ENCODE measurements around the gene AGPS. TPM values are rescaled to one million over a fixed set of nuclear protein-coding genes. Genes with fewer than 3 reads are reported as not detected.
A peak's percentile ranks its signal among the peaks of the same experiment; 100 is the strongest.
"Not testable (repeated sequence)": the region's sequence is repeated elsewhere in the genome, so short reads cannot be mapped to it uniquely, and the experiment has no call there.

AGPS gene
- total and polyA plus RNA-seq, 4 donors: 5.3 to 35.8 (median 16.0) TPM

DNA sequence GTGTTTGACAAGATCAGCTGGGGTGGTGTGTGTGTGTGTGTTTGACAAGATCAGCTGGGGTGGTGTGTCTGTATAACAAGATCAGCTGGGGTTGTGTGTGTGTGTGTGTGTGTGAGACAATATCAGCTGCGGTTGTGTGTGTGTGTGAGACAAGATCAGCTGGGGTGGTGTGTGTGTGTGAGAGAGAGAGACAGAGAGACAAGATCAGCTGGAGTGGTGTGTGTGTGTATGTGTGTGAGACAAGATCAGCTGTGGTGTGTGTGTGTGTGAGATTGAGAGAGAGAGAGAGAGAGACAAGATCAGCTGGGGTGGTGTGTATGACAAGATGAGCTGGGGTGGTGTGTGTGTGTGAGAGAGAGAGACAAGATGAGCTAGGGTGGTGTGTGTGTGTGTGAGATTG lies 41.5 kb upstream of the AGPS start:
- H3K4me1 ChIP-seq (ENCODE audit: control insufficient read depth in 1 of 2, insufficient read depth in 2 of 2, low read length in 2 of 2); H3K9me3 ChIP-seq (ENCODE audit: control insufficient read depth, low read length); H3K27me3 ChIP-seq (ENCODE audit: control insufficient read depth in 1 of 2, insufficient read depth in 2 of 2, low read length in 1 of 2); intact Hi-C loops (cut with DNase I); H3K36me3 ChIP-seq (ENCODE audit: control insufficient read depth in 1 of 2, insufficient read depth in 2 of 2, low read length in 1 of 2); H3K4me3 ChIP-seq (ENCODE audit: low read length in 2 of 2); H3K27ac ChIP-seq (ENCODE audit: low read depth in 1 of 2, low read length in 2 of 2); DNase-seq; ATAC-seq (ENCODE audit: low FRiP score): not testable (repeated sequence)
- 80 to 96% methylated on average over 1 of the region's 1 CpG for WGBS, 2 donors

DNA sequence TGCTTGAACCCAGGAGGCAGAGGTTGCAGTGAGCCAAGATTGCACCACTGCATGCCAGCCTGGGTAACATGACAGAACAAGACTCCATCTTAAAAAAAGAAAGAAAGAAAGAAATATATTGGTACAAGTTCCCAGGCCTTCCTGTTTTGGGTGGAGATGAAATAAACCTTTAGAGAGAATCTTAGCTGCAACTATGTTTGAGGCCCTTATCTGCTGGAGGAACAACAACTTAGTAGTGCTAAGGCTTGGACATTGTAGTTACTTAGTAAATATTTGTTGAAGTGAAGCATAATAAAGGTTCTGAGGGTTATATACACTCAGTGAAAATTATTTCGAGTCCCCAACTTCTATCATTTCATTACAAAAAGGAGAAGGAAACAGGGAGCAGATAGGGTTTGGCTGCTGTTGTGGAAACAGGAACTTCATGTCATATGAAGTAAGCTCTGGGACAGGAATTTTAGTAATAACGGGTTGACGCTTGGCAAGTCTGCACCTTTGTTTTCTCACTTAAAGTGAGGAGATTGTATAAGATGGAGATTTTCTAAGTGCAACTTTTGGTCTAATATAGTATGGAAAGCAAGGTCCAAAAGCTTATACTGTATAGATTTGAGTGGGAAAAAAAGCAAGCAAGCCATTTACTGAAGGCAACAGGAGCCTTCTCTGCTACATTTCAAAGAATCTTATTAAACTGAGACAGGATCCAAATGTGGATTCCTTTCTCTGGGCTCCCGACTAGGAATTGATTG lies 40.0 kb upstream of the AGPS start:
- Histone ChIP-seq H3K4me1 (ENCODE audit: control insufficient read depth in 1 of 2, insufficient read depth in 2 of 2, low read length in 2 of 2) (peaks cover 0 to 4% of the 10 kb centered on the region in 2 donors), H3K9me3 (ENCODE audit: control insufficient read depth, low read length) (peaks cover 1% of the 10 kb centered on the region), H3K27me3 (ENCODE audit: control insufficient read depth in 1 of 2, insufficient read depth in 2 of 2, low read length in 1 of 2) (no peaks in the 10 kb centered on the region), H3K36me3 (ENCODE audit: control insufficient read depth in 1 of 2, insufficient read depth in 2 of 2, low read length in 1 of 2) (no peaks in the 10 kb centered on the region), H3K27ac (ENCODE audit: low read depth in 1 of 2, low read length in 2 of 2) (peak overlapping the region in 1 of 2 donors; percentile 39), H3K4me3 (ENCODE audit: low read length in 2 of 2) (no peak overlapping the region)
- peak; percentile 63 for ATAC-seq (ENCODE audit: low FRiP score)
- intact Hi-C loops (cut with DNase I): no loop called here
- WGBS, 2 donors: 1 to 4% methylated on average over 4 of the region's 4 CpGs
- no peak for DNase-seq

GRCh38 chr2:177353187-177353478 lies 39.4 kb upstream of the AGPS start:
- Histone ChIP-seq H3K27me3 (ENCODE audit: control insufficient read depth in 1 of 2, insufficient read depth in 2 of 2, low read length in 1 of 2) (no peaks in the 10 kb centered on the region), H3K36me3 (ENCODE audit: control insufficient read depth in 1 of 2, insufficient read depth in 2 of 2, low read length in 1 of 2) (no peaks in the 10 kb centered on the region), H3K4me1 (ENCODE audit: control insufficient read depth in 1 of 2, insufficient read depth in 2 of 2, low read length in 2 of 2) (peaks cover 0 to 4% of the 10 kb centered on the region in 2 donors), H3K27ac (ENCODE audit: low read depth in 1 of 2, low read length in 2 of 2) (no peak overlapping the region), H3K9me3 (ENCODE audit: control insufficient read depth, low read length) (peaks cover 1% of the 10 kb centered on the region), H3K4me3 (ENCODE audit: low read length in 2 of 2) (no peak overlapping the region)
- ATAC-seq (ENCODE audit: low FRiP score) (peak; percentile 36), DNase-seq (no peak)
- intact Hi-C loops (cut with DNase I): no loop called here
- 8 to 9% methylated on average over 2 of the region's 2 CpGs for WGBS, 2 donors

DNA sequence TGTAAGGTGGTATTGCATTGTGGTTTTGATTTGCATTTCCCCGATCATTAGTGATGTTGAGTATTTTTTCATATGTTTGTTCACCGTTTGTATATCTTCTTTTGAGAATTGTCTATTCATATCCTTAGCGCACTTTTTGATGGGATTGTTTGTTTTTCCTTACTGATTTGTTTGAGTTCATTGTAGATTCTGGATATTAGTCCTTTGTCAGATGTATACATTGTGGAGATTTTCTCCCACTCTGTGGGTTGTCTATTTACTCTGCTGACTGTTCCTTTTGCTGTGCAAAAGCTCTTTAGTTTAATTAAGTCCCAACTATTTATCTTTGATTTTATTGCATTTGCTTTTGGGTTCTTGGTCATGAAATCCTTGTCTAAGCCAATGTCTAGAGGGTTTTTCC lies 38.0 kb upstream of the AGPS start:
- ATAC-seq (ENCODE audit: low FRiP score); H3K4me3 ChIP-seq (ENCODE audit: low read length in 2 of 2); H3K9me3 ChIP-seq (ENCODE audit: control insufficient read depth, low read length); H3K4me1 ChIP-seq (ENCODE audit: control insufficient read depth in 1 of 2, insufficient read depth in 2 of 2, low read length in 2 of 2); intact Hi-C loops (cut with DNase I); DNase-seq; H3K36me3 ChIP-seq (ENCODE audit: control insufficient read depth in 1 of 2, insufficient read depth in 2 of 2, low read length in 1 of 2); H3K27me3 ChIP-seq (ENCODE audit: control insufficient read depth in 1 of 2, insufficient read depth in 2 of 2, low read length in 1 of 2); H3K27ac ChIP-seq (ENCODE audit: low read depth in 1 of 2, low read length in 2 of 2): not testable (repeated sequence)
- WGBS, 2 donors: 96 to 99% methylated on average over 3 of the region's 3 CpGs

DNA sequence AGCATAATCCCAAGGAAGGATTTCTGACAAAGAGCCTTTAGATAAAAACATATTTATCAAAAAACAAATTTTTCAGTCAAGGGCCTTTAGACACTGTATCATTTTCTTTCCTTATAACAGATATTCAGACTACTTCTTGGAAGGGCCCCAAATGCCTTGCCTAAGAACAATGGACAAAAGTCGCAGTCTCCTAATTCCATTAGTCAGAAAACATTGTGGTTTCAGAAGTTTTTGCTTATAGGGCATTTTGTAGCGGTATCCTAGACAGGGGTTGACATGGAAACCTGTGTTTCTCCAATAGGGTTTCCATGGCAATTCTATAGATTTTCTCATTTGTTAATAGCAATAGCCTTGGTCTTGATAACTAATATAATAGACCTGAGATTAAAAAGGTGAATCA lies 36.7 kb upstream of the AGPS start:
- H3K4me1 ChIP-seq (ENCODE audit: control insufficient read depth in 1 of 2, insufficient read depth in 2 of 2, low read length in 2 of 2): peaks cover 0 to 4% of the 10 kb centered on the region in 2 donors
- no peak overlapping the region for H3K27ac ChIP-seq (ENCODE audit: low read depth in 1 of 2, low read length in 2 of 2)
- intact Hi-C loops (cut with DNase I): no loop called here
- DNase-seq: no peak
- H3K27me3 ChIP-seq (ENCODE audit: control insufficient read depth in 1 of 2, insufficient read depth in 2 of 2, low read length in 1 of 2): no peaks in the 10 kb centered on the region
- no peak overlapping the region for H3K4me3 ChIP-seq (ENCODE audit: low read length in 2 of 2)
- no peak for ATAC-seq (ENCODE audit: low FRiP score)
- 95 to 97% methylated on average over 2 of the region's 2 CpGs for WGBS, 2 donors
- no peaks in the 10 kb centered on the region for H3K36me3 ChIP-seq (ENCODE audit: control insufficient read depth in 1 of 2, insufficient read depth in 2 of 2, low read length in 1 of 2)
- peaks cover 1% of the 10 kb centered on the region for H3K9me3 ChIP-seq (ENCODE audit: control insufficient read depth, low read length)

DNA sequence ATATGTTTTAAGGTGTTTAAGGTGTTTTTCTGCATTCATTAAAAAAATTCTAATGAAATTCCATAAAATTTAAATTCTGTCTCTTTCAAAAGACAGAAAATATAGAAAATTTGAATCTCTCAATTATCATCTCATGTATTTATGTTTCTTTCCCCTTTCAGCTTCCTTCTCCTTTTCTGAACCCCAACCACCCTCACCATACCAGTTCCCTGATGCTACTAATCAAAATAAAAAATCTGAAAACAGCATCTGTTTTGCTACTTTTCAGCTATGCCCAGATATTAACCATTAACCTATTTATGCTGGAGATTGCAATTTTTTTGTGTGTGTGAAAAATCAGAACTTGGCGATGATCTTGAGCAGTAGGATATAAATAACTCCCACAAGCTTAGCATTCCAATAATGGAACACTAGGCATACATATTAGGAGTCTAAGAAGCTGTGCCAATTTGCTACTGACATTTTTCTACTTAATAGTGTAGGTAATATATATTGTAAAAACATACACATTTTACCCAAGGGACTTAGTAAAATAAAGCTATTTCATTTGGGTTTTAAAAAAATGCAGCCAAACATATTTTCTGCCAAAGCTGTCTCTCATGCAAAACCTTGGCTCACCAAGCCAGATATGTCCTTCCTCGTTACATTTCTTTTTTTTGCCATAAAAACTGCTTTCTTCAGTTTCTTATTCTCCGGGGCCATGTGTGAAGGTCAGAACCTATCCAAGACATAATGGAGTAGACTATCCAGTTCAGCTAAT lies 32.6 kb upstream of the AGPS start:
- Histone ChIP-seq H3K36me3 (ENCODE audit: control insufficient read depth in 1 of 2, insufficient read depth in 2 of 2, low read length in 1 of 2) (no peaks in the 10 kb centered on the region), H3K9me3 (ENCODE audit: control insufficient read depth, low read length) (peaks cover 1% of the 10 kb centered on the region), H3K4me3 (ENCODE audit: low read length in 2 of 2) (no peak overlapping the region), H3K4me1 (ENCODE audit: control insufficient read depth in 1 of 2, insufficient read depth in 2 of 2, low read length in 2 of 2) (no peaks in the 10 kb centered on the region), H3K27me3 (ENCODE audit: control insufficient read depth in 1 of 2, insufficient read depth in 2 of 2, low read length in 1 of 2) (no peaks in the 10 kb centered on the region), H3K27ac (ENCODE audit: low read depth in 1 of 2, low read length in 2 of 2) (no peak overlapping the region)
- 9 to 12% methylated on average over 3 of the region's 3 CpGs for WGBS, 2 donors
- no peak for ATAC-seq (ENCODE audit: low FRiP score)
- intact Hi-C loops (cut with DNase I): no loop called here
- no peak for DNase-seq

DNA sequence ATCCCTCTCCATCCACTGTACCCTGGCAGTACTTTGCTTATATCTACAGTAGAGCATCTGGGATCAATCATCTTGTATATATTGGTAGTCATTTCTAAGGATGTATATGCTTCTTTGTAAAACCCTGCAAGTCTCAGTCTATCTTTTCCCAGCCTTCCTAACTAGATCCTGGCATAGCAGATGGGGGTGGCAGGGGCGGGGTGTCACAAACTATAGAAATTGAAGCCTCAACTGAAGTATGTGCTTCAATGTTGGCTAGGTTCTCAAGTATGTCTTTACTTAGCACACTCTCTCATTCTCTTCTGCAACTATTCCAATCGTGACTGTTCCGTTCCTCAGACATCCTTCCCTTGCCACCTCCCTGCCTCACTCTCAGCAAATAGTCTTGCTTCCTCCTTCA lies 30.1 kb upstream of the AGPS start:
- DNase-seq (no peak), ATAC-seq (ENCODE audit: low FRiP score) (no peak)
- WGBS, 2 donors: 77 to 79% methylated on average over 3 of the region's 3 CpGs
- no peak overlapping the region for H3K4me3 ChIP-seq (ENCODE audit: low read length in 2 of 2)
- no peaks in the 10 kb centered on the region for H3K4me1 ChIP-seq (ENCODE audit: control insufficient read depth in 1 of 2, insufficient read depth in 2 of 2, low read length in 2 of 2)
- H3K27ac ChIP-seq (ENCODE audit: low read depth in 1 of 2, low read length in 2 of 2): no peak overlapping the region
- H3K36me3 ChIP-seq (ENCODE audit: control insufficient read depth in 1 of 2, insufficient read depth in 2 of 2, low read length in 1 of 2): no peaks in the 10 kb centered on the region
- no peaks in the 10 kb centered on the region for H3K9me3 ChIP-seq (ENCODE audit: control insufficient read depth, low read length)
- intact Hi-C loops (cut with DNase I): no loop called here
- H3K27me3 ChIP-seq (ENCODE audit: control insufficient read depth in 1 of 2, insufficient read depth in 2 of 2, low read length in 1 of 2): no peaks in the 10 kb centered on the region

DNA sequence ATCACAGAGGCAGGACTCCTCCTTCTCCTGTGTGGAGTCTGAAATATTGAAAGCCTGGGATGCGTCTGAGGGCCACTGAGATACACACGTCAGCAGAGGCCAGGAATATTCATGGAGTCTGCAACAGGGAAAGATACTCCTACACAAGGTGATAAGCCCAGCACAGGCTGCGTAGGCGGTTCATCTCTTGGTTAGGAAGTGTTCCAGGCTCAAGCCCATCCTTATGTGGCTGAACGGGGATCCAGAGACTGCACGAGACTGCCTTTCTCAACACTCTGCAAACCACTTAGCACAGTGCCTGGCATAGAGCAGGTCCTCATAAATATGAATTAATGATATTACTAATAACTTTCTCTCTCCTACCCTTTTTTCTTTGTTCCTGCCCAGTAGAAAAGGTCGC lies 29.2 kb upstream of the AGPS start:
- no peak overlapping the region for H3K27ac ChIP-seq (ENCODE audit: low read depth in 1 of 2, low read length in 2 of 2)
- H3K9me3 ChIP-seq (ENCODE audit: control insufficient read depth, low read length): no peaks in the 10 kb centered on the region
- intact Hi-C loops (cut with DNase I): no loop called here
- H3K4me1 ChIP-seq (ENCODE audit: control insufficient read depth in 1 of 2, insufficient read depth in 2 of 2, low read length in 2 of 2): no peaks in the 10 kb centered on the region
- no peaks in the 10 kb centered on the region for H3K27me3 ChIP-seq (ENCODE audit: control insufficient read depth in 1 of 2, insufficient read depth in 2 of 2, low read length in 1 of 2)
- no peak for DNase-seq
- WGBS, 2 donors: 91% methylated on average over 7 of the region's 7 CpGs
- H3K36me3 ChIP-seq (ENCODE audit: control insufficient read depth in 1 of 2, insufficient read depth in 2 of 2, low read length in 1 of 2): no peaks in the 10 kb centered on the region
- no peak for ATAC-seq (ENCODE audit: low FRiP score)
- no peak overlapping the region for H3K4me3 ChIP-seq (ENCODE audit: low read length in 2 of 2)

- H3K36me3 ChIP-seq (ENCODE audit: control insufficient read depth in 1 of 2, insufficient read depth in 2 of 2, low read length in 1 of 2); H3K27ac ChIP-seq (ENCODE audit: low read depth in 1 of 2, low read length in 2 of 2); DNase-seq; ATAC-seq (ENCODE audit: low FRiP score); H3K27me3 ChIP-seq (ENCODE audit: control insufficient read depth in 1 of 2, insufficient read depth in 2 of 2, low read length in 1 of 2); intact Hi-C loops (cut with DNase I); H3K4me3 ChIP-seq (ENCODE audit: low read length in 2 of 2); H3K9me3 ChIP-seq (ENCODE audit: control insufficient read depth, low read length); H3K4me1 ChIP-seq (ENCODE audit: control insufficient read depth in 1 of 2, insufficient read depth in 2 of 2, low read length in 2 of 2): not testable (repeated sequence)
These were observed 26.8 kb upstream of the AGPS start for GRCh38 chr2:177365764-177366163.

Measured in aorta (tissue), 5 donors.